Neural cell (in vitro differentiated cells): Measurements from ENCODE around the gene ZNF728. TPM values are rescaled to one million over a fixed set of nuclear protein-coding genes. Genes with fewer than 3 reads are reported as not detected.

ENCODE experiments used
- H2AFZ ChIP-seq: fragments of 200-600, 300-800 bp; sonication (generic), shearing (Covaris generic); 2 replicates; pipeline ENCODE4 v1.6.0; 2014; ENCODE audit warnings: low read depth, mild to moderate bottlenecking, antibody characterized with exemption, low read length, moderate library complexity
- H3F3A ChIP-seq: fragments of 200-600 bp; shearing (Covaris generic); 2 replicates; pipeline ENCODE4 v1.6.1; 2016; ENCODE audit warnings: mild to moderate bottlenecking, moderate library complexity, mixed read lengths, antibody characterized with exemption, low read length; ENCODE audit not compliant: insufficient read depth, poor library complexity, severe bottlenecking
- H3K27ac ChIP-seq: fragments of 200-600, 300-800 bp; sonication (generic), shearing (Covaris generic); 2 replicates; pipeline ENCODE4 v1.5.1; 2014; ENCODE audit warnings: mild to moderate bottlenecking, low read length, moderate library complexity
- H3K27me3 ChIP-seq: fragments of 300-800, 200-600 bp; sonication (generic), shearing (Covaris generic); 2 replicates; pipeline ENCODE4 v1.6.0; 2014; ENCODE audit warnings: mild to moderate bottlenecking, low read depth, low read length, moderate library complexity; ENCODE audit not compliant: insufficient read depth
- H3K36me3 ChIP-seq: fragments of 300-800, 200-600 bp; sonication (generic), shearing (Covaris generic); 2 replicates; pipeline ENCODE4 v1.5.1; 2014; ENCODE audit warnings: mild to moderate bottlenecking, antibody characterized with exemption, low read length, moderate library complexity; ENCODE audit not compliant: insufficient read depth
- H3K4me2 ChIP-seq: fragments of 300-800, 200-600 bp; sonication (generic), shearing (Covaris generic); 2 replicates; pipeline ENCODE4 v1.6.0; 2014; ENCODE audit warnings: mild to moderate bottlenecking, low read length
- H3K4me3 ChIP-seq: fragments of 300-800, 200-600 bp; sonication (generic), shearing (Covaris generic); 2 replicates; pipeline ENCODE4 v1.5.1; 2014; ENCODE audit warnings: mild to moderate bottlenecking, low read length, moderate library complexity
- H3K79me2 ChIP-seq: fragments of 200-600 bp; shearing (Covaris generic); replicated peaks from 2 replicates; pipeline ENCODE4 v1.6.0; 2014; ENCODE audit warnings: mild to moderate bottlenecking, low read length, moderate library complexity; ENCODE audit not compliant: insufficient read depth
- H3K9ac ChIP-seq: fragments of 300-800, 200-600 bp; sonication (generic), shearing (Covaris generic); 2 replicates; pipeline ENCODE4 v1.6.1; 2016; ENCODE audit warnings: mild to moderate bottlenecking, low read length, mixed read lengths
- H3K9me2 ChIP-seq: fragments of 200-600 bp; shearing (Covaris generic); 2 replicates; pipeline ENCODE4 v1.6.1; 2016; ENCODE audit warnings: mild to moderate bottlenecking, low read length, mixed read lengths; ENCODE audit not compliant: insufficient read depth
- H3K9me3 ChIP-seq: fragments of 200-600, 300-800 bp; sonication (generic), shearing (Covaris generic); 2 replicates; pipeline ENCODE4 v1.6.1; 2016; ENCODE audit warnings: mild to moderate bottlenecking, mixed run types, low read length, moderate library complexity, mixed read lengths
- H4K20me1 ChIP-seq: fragments of 200-600 bp; shearing (Covaris generic); 2 replicates; pipeline ENCODE4 v1.6.1; 2016; ENCODE audit warnings: mild to moderate bottlenecking, mixed run types; ENCODE audit not compliant: insufficient read depth
- CTCF ChIP-seq: fragments of 450-650 bp; IDR thresholded peaks from 2 replicates; pipeline ENCODE4 v1.5.1; 2014; ENCODE audit warnings: antibody characterized with exemption, mild to moderate bottlenecking, moderate library complexity; ENCODE audit not compliant: poor library complexity, severe bottlenecking
- EP300 ChIP-seq: fragments of 450-650 bp; conservative IDR thresholded peaks from 2 replicates; pipeline ENCODE4 v1.6.1; 2014; ENCODE audit warnings: antibody characterized with exemption, mild to moderate bottlenecking, moderate library complexity; ENCODE audit not compliant: poor library complexity, severe bottlenecking
- EZH2 ChIP-seq: fragments of 200-600, 300-800 bp; shearing (Covaris generic), sonication (generic); IDR thresholded peaks from 2 replicates; pipeline ENCODE4 v1.6.1; 2014; ENCODE audit warnings: antibody characterized with exemption, low read length, borderline replicate concordance, mild to moderate bottlenecking; ENCODE audit not compliant: insufficient read depth, poor library complexity, severe bottlenecking
- MXI1 ChIP-seq: fragments of 450-650 bp; conservative IDR thresholded peaks from 2 replicates; pipeline ENCODE4 v1.6.1; 2014; ENCODE audit warnings: antibody characterized with exemption, mild to moderate bottlenecking; ENCODE audit not compliant: poor library complexity, severe bottlenecking
- POLR2AphosphoS5 ChIP-seq: IDR thresholded peaks from 2 replicates; pipeline ENCODE4 v1.6.1; 2012
- RAD21 ChIP-seq: fragments of 450-650 bp; conservative IDR thresholded peaks from 2 replicates; pipeline ENCODE4 v1.6.1; 2014; ENCODE audit warnings: antibody characterized with exemption, mild to moderate bottlenecking, moderate library complexity
- REST ChIP-seq: IDR thresholded peaks from 2 replicates; pipeline ENCODE4 v1.6.1; 2012; ENCODE audit warnings: borderline replicate concordance
- SMC3 ChIP-seq: fragments of 450-650 bp; conservative IDR thresholded peaks from 2 replicates; pipeline ENCODE4 v1.6.1; 2014; ENCODE audit warnings: antibody characterized with exemption, mild to moderate bottlenecking, moderate library complexity; ENCODE audit not compliant: poor library complexity
- TAF1 ChIP-seq: IDR thresholded peaks from 2 replicates; pipeline ENCODE4 v1.6.1; 2012; ENCODE audit warnings: low read depth
- polyA minus RNA-seq: library from RNA; depleted of rRNA, polyadenylated mRNA; stranded (reverse); fragments of >200 nt; gene quantifications from 2 replicates; pipeline ENCODE4 v1.2.3, GENCODE V29; 2014
- polyA plus RNA-seq: library from polyadenylated mRNA; depleted of rRNA; stranded (reverse); fragments of >200 nt; gene quantifications from 2 replicates; pipeline ENCODE4 v1.2.3, GENCODE V29; 2014

ZNF728 gene
- polyA plus RNA-seq = not detected in 2 replicates
- not detected in 2 replicates for polyA minus RNA-seq

GRCh38 chr19:23002690-23003422 lies at the start of gene ZNF728:
TSS of gene ZNF728 (minus strand) at chr19:23003176. CDS start at chr19:23003030, 146 bp downstream.
- H2AFZ ChIP-seq = no peak within 1 kb of the TSS
- H3K9me3 ChIP-seq = no peaks in the 10 kb centered on the region

GRCh38 chr19:23052349-23052748 lies 49.4 kb upstream of the ZNF728 start:
- Histone ChIP-seq H4K20me1 (no peaks in the 10 kb centered on the region), H3K79me2 (no peaks in the 10 kb centered on the region), H3K9me3 (peaks cover 4% of the 10 kb centered on the region), H3F3A (no peaks in the 10 kb centered on the region), H3K27me3 (no peaks in the 10 kb centered on the region), H3K4me2 (no peak overlapping the region), H3K9ac (no peak overlapping the region), H3K4me3 (no peak overlapping the region), H3K36me3 (no peaks in the 10 kb centered on the region), H2AFZ (no peak overlapping the region), H3K9me2 (no peaks in the 10 kb centered on the region), H3K27ac (no peak overlapping the region)
- TF ChIP-seq CTCF = no peak
- no peak for TF ChIP-seq SMC3
- TF ChIP-seq EZH2 = no peak
- no peak for TF ChIP-seq REST

More at GRCh38 chr19:23002690-23003422, at the start of gene ZNF728:
- Histone ChIP-seq H4K20me1 (no peaks in the 10 kb centered on the region), H3K4me2 (no peak within 1 kb of the TSS), H3K27ac (no peak within 1 kb of the TSS), H3K9ac (no peak within 1 kb of the TSS), H3K36me3 (no peaks in the 10 kb centered on the region), H3K79me2 (no peaks in the 10 kb centered on the region), H3K9me2 (no peaks in the 10 kb centered on the region), H3F3A (no peaks in the 10 kb centered on the region), H3K4me3 (no peak within 1 kb of the TSS), H3K27me3 (no peaks in the 10 kb centered on the region)
- TF ChIP-seq SMC3 (no peak), MXI1 (no peak), REST (no peak), CTCF (no peak), TAF1 (no peak), EP300 (no peak), RAD21 (no peak), EZH2 (no peak), POLR2AphosphoS5 (no peak)
